Medulla oblongata (tissue), 1 donor: ENCODE results near the gene EFHD1.
"Not testable (repeated sequence)": the region's sequence is repeated elsewhere in the genome, so short reads cannot be mapped to it uniquely, and the experiment has no call there.

Experiments used
- DNase-seq: peaks from one replicate; pipeline ENCODE4 v3.0.0-alpha.2; 2015; ENCODE audit errors: extremely low spot score

Gene EFHD1

DNA sequence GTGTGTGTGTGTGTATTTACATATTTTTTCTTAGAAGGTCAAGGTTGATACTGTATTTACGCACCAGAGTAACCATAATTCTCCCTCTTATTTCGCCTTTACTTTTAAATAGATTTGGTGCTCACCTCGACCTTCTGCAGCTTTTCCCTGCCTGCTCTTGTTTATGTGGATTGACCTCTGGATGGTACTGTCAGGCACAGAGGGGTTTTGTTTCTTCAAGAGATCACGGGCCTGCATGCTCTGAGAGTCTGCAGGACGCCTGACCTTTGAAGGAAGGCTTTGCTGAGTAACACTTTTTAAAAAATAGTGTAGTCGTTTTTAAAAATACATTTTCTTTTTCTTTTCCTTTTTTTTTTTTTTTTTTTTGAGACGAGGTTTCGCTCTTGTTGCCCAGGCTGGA lies 18.1 kb upstream of the EFHD1 start:
- peak; percentile 37 for DNase-seq

DNA sequence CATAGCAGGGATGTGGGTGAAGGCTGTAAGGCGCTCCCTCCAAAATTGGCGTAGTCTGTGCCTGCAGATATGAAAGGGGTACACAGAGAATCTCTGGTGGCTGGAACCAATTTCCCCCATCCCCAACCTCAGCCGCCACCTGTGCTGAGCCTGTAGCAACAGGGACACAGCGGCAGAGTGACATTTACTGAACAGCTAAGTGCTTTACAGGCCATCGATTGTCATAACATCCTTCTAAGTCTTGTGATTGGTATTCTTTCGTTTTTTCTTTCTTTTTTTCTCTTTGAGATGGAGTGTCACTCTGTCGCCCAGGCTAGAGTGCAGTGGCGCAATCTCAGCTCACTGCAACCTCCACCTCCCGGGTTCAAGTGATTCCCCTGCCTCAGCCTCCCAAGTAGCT lies 12.2 kb upstream of the EFHD1 start:
- no peak for DNase-seq

DNA sequence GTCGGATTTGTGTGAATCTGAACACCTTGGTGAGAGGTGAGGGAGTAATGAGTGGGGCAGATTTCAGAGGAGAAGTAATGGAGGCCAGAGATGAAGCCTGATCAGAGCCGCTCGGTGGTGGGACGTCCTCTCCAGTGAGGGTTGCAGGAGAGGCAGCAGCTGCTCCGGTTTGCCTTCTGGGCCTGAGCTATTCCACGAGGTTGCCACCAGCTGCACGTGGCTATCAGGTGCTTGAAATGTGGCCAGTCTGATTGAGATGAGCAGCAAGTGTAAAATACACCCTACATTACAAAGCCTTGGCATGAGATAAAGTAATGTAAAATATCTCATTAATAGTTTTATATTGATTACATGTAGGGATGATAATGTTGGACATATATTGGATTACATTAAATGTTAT lies 10.8 kb upstream of the EFHD1 start:
- DNase-seq: no peak

DNA sequence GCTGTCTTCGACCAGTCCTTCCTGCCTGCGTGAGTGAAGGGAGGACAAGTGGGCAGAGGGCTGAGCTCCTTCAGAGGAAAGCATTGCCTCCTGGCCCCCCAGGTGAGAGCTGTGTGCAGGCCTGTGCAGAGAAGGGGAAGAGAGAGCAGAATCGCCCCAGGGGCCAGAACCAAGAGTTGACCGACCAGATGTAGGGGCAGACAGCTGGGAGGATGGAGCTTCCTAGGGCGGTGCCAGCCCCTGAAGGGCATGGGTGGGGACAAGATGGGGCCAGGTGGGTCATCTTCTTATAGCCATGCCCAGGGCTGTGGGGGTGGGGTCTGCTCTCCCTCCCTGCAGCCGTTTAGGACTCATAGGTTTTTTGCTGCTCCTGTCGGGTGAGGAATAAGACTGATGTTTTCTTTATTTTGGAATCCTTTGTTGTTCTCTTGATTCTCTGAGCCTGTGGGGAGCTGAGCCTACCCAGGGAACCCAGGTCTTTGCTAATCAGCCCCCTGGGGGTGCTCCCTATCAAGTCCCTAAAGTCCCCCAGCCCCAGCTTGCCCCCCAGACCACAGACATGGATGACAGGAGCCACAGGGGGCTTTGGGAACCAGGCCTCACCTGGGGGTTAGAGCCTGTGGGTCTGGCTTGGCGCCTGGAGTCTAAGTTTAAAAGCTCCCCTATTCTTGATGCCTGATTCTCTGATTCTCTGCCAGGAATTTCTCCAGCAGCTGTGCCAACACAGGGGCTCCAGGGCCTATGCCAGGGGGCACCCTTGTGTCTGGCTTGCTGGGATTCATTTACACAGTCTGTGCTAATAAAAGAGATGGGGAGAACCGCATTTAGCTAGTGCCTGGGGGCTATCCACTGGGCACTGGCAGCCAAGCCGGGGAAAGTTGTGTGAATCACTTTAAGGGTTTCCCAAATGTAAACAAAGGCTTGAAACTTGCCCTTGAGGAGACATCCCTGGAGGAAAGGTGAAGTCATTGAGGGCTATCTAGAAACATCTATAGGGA lies 9.3 kb upstream of the EFHD1 start:
- no peak for DNase-seq

DNA sequence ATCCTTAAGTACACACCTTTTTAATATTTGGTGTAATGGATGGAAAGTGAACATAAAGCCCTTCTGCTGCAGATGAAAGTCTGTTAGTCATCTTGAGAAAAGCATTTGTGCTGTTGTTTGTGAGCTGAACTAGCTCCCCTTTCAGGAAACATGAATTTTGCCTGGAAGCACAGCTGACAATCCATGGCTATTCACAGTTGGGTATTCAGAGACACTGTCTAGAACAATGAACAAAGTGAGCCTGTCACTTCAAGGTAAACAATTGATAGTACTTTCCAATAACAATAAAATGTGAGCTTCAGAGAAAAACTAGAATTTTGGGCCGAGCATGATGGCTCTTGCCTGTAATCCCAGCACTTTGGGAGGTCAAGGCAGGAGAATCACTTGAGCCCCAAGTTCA lies 6.8 kb upstream of the EFHD1 start:
- DNase-seq: peak; percentile 66

DNA sequence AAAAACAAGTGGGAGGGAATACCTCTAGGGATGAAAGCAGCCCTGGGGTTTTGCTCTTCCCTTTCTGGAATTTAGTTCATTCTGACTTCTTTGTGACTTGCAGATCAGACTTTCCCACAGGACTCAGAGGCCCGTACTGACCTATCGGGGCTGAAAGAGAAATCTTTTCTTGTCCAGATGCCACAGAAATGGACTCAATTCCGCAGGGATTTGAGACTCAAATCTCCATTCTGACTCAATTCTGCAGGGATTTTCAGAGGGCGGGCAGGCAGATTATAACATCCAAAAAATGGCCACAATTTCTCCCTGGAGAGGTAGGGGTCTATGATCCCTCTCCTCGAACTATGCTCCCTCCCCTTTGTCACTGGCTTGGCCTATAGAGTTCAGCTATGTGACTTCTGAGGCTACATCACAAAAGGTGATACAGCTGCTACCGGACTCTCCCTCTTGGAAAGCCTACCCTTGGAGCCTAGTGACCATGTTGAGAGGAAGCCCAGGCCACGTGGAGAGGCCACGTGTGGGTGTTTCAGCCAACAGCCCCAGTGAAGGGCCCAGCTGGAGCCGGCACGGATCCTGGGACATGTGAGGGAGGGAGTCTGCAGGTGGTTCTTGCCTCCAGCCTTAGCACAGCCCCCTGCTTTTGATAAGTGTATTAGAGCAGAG lies 4.8 kb upstream of the EFHD1 start:
- no peak for DNase-seq

DNA sequence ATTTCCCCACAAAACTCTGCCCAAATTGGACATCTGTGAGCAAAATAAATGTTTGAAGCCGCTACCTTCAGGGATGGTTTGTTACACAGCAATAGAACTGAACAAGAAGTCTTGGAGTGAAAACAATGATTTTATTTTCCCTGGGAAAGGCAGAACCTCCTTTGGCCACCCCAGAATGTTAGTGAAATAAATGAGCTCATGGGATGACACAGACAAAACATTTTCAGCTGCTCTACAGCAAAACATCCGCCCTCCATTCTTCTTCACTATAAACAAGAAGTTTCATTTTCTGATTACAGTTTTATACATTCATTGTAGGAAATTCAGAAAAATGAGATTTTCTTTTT lies 4.3 kb upstream of the EFHD1 start:
- peak; percentile 75 for DNase-seq

DNA sequence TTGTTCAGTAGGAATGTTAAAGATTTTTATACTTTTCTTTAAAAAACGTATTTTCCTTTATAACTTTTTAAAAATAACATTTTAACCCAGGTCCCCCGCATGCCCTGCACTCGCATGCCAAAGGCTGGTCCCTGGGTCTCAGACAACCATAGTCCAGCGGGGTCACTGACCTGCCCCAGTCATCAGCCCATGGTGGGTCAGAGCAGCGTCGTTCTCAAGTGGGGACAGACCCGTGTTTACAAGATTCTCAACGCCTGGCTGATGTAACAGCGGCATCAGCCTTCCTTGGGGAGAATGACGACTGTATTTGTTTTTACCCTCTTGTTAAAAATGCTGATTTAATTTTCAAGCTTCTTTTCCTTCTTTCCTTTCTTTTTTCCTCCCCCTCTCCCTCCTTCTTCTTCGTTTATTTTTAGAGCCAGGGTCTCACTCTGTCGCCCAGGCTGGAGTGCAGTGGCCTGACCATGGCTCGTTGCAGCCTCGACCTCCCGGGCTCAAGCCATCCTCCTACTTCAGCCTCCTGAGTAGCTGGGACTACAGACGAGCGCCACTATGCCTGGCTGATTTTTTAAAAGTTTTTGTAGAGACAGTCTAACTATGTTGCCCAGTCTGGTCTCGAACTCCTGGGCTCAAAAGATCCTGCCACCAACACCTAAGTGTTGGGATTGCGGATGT lies 1.0 kb upstream of the EFHD1 start:
- DNase-seq: no peak

DNA sequence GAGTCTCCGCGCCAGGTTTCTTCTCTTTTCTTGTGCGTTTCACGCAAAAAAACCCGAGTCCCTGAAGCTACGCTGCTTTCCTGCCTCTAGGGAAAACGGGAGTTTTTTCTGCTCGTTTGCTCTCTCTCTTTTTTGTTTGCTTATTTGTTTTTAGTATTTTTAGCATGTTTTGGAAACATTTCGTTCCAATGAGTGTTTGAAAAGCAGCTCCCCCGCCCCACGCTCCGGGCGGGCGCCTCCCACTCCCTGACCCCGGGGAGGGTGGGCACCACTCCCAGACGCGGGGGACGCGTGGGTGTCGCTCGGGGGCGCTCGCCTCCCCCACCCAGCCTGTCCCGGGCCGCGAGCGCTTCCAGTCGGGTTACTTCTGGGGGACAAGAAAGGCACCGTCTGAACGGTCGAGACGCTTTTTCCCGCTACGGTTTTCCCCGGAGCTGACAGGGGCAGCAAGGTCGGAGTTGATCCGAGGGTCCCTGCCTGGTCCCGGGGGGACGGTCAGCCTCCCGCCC lies 446 bp upstream of the EFHD1 start:
- DNase-seq: peak; percentile 82

DNA sequence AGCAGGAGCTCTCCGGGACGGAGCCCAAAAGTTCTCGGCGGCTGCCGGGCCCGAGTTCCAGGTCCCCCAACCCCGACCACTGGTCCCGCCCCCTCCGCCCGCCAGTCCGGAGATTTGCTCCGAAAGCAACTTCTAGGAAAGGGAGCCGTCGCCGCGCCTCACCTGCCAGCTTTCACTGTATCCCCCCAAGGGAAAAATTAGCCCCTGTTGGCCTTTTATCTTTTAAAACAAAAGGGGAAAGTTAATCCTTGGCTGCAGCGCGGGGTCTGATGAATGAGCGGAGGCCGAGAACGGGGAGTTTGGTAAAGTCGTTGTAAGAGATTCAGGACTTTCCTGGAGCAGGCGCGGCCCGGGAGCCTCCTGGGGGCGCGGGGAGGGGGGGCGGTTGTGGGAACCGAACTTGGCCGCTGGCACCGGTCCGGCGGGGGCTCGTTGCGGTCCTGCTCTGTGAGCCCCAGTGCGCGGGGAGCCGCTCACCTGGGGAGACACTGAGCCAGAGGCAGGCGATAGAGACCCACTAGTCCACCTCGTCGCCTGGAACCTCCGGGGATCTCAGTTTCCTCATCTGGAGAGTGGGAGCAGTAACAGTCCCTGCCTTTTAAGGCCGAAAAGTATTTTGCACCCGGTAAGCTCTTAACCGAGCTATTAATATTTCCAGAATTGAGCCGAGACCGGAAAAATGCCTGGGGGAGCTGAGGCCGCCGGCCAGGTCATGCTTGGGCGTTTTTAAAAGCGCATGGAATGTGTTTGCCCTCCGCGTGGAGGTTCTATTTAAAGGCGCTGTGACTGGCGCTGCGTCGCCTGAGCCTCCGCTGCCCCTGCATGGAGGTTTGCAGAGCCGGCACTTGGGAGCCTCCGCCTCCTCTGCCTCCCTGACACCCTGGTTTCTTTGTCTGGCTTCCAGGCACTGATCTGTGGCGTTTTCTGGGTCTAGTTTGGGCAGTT lies 1.1 kb downstream of the EFHD1 start:
- peak; percentile 31 for DNase-seq

DNA sequence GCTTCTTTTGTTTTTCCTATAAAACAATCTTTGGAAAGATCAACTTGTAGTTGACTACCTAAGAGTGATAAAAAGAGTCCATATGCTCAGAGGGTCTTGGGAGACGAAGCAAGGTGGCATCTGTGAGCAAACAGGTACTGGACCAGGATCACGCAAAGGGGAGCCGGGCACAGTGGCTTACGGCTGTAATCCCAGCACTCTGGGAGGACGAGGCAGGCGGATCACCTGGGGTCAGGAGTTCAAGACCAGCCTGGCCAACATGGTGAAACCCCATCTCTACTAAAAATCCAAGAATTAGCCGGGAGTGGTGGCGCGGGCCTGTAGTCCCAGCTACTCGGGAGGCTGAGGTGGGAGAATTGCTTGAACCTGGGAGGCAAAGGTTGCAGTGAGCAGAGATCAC lies 2.0 kb downstream of the EFHD1 start:
- not testable (repeated sequence) for DNase-seq

DNA sequence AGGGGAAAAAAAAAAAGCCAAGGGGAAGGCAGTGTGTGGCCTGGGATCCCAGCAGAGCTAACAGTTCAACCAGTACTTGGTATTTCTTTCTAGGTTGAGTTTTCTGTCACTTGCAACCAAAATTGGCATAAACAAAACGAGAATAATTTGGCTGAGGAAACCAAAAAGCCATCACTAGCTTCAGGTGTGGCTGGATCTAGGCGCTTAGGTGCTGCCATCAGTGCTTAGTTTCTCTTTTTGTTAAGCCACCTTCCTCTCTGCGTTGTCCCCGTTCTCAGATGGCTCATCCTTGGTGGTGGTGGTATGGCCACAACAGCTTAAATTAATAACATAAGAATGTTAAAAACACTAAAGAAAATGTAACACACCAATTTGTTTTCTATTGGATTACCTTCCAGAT lies 2.4 kb downstream of the EFHD1 start:
- no peak for DNase-seq

DNA sequence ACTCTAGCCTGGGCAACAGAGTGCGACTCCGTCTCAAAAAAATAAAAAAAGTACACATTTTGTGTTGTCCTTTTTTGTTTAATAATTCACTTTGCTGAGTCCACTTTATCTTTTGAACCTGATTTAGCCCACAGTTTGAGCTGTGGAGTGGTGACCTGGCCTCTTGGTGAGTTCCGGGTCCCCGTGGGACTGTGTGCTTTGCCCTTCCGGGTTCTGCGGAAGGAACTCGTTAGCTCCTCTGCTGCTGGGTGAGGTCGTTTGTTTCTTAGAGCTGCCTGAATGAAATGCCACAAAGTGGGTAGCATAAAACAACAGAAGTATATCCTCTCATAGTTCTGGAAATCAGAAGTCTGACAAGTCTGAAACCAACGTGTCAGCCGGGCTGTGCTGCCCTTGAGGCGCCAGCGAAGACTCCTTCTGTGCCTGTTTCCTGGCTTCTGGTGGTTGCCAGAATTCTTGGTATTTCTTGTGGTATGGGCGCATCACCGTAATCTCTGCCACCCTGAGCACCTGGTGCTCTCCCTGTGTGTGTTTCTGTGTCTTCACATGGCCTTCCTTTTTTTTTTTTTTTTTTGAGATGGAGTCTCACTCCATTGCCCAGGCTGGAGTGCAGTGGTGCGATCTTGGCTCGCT lies 3.5 kb downstream of the EFHD1 start:
- no peak for DNase-seq

DNA sequence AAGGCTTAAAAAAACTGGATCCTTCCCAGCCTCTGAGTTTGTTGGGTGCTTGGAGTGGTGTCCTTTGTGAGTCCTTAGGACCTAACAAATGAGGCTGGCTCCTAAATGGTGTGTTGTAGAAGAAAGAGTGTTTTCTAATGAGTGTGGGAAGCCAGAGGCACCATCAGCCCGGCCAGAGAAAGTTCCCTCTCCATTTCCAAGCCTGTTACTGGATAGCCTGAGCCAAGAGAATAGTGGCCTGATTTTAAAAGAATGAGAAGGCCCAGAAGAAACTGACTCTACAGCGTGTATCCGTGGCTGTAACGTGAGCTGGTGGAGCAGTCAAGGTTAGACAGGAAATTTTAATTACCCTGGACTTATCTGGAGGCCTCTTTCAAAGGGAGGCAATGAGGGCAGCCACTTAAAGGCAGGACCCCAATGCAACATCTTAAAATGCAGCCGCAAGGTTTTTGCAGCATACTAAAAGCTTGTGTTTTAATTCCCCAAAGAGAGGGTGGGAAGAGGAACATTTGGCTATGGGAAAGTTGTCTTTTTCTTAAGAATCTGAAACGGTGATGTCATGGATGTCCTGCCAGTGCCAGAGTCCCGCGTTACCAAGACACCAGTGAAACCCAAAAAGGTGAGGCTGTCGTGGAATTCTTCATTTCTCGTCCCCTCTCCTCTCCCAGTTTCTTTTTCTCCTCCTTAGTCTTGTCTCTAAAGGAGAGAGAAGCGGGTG lies 4.6 kb downstream of the EFHD1 start:
- DNase-seq: peak; percentile 55

DNA sequence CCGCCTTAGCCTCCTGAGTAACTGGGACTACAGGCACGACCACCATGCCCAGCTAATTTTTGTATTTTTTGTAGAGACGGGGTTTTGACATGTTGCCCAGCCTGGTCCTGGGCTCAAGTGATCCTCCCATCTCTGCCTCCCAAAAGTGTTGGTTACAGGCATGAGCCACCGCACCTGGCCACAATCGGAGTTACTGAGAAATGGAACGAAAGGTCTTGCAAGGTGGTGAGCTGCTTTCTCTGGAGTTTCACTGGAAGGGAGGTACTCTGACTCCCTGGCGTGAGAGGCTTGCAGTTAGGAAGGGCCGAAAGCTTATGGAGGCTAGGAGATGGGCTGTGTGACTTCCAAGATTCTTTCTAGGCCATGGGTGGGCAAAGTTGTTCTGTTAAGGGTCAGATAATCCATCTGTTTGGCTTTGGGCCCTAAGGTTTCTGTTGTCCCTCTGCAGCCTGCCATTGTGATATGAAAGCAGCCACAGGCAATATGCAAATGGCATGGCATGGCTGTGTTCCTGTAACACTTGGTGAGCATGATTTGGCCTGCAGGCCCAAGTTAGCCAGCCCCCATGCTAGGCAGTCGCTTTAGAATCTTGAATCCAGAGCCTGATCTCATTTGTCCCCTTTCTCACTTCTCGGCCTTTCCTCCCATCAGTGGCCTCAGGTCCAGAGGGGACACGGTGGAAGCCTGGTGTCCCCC lies 7.9 kb downstream of the EFHD1 start:
- DNase-seq: no peak

DNA sequence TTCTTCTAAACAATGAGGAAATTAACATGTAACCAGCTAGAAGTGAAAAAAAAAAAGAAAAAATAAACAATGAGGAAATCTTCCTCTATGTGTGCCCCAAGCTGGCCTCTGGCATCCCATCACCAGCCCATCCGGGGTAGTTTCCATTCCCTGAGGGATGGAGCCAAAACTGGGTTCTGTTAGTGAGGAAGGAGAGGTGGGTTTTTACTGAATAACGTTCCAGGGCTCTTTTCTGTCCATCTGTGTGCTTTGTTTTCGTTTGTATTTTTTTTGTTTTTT lies 9.7 kb downstream of the EFHD1 start:
- no peak for DNase-seq

DNA sequence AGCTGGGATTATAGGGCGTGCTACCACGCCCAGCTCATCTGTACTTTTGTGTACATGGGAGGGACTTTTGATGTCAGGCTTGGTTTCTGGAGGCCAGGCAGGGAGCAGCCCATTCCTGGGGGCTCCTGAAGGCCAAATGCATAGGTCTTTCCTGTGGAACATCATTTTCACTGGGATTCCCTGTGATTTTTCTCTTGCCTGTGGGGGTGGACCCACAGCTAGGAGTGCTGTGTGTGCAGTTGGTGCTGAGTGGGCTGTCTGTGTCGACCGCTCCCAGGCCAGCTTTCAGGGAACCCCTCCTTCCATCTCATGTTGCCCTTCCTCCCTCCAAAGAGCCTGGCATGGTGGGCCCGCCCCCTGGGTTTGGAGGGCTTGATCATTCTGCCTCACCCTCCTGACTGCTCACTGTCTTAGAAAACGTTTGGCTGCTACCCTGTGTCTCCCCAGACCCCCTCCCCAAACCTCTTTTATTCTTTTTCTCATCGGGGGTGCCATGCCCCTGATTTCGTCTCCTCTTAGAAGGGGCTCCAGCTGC lies 10.5 kb downstream of the EFHD1 start:
- no peak for DNase-seq

DNA sequence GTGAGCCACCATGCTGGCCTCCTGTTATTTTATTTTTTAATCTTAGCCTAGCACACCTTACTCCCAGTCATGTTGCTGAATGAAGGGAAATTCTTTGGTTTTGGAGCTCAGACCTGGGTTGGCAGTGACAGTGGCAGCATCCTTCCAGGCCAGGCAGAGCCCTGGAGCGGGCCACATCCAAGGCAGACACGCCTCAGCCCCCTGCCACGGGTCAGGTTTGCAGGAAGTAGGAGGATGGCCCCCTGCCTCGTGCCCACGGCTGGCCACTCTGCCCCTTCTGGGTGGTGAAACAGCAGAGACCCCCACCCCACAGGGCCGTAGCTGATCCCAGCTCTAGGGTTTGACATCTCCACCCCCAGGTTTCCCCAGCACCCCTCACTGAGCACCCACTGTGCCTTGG lies 11.7 kb downstream of the EFHD1 start:
- DNase-seq: no peak

DNA sequence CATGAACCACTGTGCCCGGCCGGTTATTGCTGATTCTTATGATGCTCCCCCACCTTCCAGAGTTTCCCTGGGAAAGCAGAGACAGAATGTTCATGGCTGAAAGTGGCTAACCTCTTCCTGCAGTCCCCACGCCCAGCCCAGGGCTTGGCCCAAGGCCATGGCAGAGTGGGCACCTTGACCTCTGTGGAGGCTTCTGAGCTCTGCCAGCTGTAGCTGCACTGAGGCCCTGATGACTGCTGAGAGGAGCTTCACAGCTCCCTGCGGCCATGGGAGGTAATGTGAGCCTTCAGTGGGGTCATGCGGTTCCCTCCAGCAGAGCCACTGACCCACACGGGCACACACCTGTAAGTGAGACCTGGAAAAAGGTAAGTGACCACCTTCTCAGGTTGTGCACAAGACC lies 13.3 kb downstream of the EFHD1 start:
- no peak for DNase-seq

DNA sequence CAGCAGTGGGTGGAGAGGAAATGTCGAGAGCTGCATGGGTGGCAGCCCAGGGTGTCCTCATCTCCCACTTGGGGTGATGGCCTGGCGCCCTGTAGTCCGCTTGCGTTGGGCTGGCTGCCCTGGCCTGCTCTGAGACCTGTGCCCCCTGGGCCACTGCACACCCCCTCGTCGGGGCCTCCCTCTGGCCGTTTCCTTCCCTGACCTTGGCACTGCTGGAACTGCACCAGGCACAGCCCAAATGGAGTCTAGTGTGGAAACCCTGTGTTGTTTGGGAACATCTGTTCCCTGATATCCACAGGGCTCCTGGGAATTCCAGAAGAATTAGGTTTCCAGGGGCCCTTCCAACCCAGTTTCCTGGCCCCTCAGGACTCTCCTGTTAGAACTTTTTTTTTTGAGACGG lies 13.9 kb downstream of the EFHD1 start:
- no peak for DNase-seq
